ENCODE data around the gene TNFAIP8L1. TPM values are rescaled to one million over a fixed set of nuclear protein-coding genes. Genes with fewer than 3 reads are reported as not detected.
"Not testable (repeated sequence)": the region's sequence is repeated elsewhere in the genome, so short reads cannot be mapped to it uniquely, and the experiment has no call there.

TNFAIP8L1 gene
- 10 to 100 TPM; 25.9 to 31.3 TPM for total RNA-seq

DNA sequence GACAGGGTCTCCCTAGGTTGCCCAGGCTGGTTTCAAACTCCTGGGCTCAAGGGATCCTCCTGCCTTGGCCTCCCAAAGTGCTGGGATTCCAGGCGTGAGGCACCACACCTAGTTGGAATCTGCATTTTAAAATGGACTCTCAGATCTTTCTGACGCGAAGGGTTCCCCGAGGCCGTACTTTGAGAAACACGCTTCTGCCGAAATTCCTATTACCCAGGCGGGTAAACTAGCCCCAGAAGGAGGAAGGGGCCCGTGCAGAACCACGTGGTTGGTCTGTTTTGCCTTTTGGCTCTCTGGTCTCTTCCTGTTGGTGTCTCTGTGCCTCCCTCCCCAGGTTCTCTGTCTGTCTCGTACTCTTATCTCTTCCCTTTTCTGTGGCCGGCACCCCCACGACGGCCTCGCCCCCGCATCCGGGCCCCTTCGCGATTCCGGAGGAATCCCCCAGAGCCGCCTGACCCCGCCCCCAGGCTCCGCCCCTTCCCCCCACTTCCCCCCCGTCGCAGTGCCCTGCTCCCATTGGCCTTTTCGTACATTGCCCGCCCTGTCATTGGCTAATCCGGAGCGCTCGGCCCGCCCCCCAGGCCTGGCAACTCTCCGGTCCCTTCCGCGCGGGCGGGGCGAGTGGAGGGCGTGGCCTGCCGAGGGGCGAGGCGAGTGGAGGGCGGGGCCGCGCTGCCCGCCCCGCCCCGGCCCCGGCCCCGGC is at the start of gene TNFAIP8L1:
Gene TNFAIP8L1, plus strand, starts transcription at position 689 of the 703 bp plus-strand sequence. CDS start 12,354 bp downstream, outside the sequence.
- peak within 1 kb of the TSS; percentile 97 to 99 for H3K27ac Mint-ChIP-seq
- peaks cover 0 to 5% of the 10 kb centered on the region in 2 donors for H3K36me3 Mint-ChIP-seq
- DNase-seq (ENCODE audit: low spot score in 2 of 2) (peak; percentile 99 to 100), ATAC-seq (peak; percentile 88 to 92)
- H3K9me3 Mint-ChIP-seq: no peaks in the 10 kb centered on the region

DNA sequence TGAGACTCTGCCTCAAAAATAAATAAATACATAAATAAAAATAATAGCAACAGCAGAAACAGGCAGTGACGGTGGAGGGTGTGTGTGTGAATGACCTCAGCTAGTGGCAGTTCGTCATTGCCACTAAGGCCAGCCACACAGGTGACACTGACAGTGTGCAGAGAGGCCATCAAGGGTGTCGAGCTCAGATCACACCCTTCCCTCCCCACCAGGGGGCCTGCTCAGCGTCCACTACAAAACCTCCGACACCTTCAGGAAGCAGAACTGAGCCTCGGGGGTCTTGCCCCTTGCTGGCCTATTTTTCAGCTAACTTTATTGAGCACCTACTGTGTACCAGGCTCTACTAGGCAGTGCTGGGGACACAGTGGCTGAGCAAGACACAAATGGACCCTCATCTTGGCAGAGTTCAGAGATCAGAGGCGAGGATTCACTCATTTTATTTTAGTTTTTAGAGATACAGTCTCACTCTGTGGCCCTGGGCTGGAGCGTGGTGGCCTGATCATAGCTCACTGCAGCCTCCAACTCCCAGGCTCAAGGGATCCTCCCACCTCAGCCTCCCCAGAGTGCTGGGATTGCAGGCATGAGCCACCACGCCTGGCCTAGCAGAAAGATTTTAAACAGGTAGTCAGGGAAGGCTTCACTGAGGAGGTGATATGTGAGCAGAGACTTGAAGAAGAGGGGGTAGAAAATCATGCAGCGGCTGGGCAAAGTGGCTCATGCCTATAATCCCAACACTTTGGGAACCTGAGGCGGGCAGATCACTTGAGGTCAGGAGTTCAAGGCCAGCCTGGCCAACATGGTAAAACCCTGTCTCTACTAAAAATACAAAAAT is 49.5 kb upstream of the TNFAIP8L1 start:
- ATAC-seq (peak; percentile 47 to 76), DNase-seq (ENCODE audit: low spot score in 2 of 2) (no peak)
- no peaks in the 10 kb centered on the region for H3K36me3 Mint-ChIP-seq
- no peaks in the 10 kb centered on the region for H3K9me3 Mint-ChIP-seq
- no peak overlapping the region for H3K27ac Mint-ChIP-seq

DNA sequence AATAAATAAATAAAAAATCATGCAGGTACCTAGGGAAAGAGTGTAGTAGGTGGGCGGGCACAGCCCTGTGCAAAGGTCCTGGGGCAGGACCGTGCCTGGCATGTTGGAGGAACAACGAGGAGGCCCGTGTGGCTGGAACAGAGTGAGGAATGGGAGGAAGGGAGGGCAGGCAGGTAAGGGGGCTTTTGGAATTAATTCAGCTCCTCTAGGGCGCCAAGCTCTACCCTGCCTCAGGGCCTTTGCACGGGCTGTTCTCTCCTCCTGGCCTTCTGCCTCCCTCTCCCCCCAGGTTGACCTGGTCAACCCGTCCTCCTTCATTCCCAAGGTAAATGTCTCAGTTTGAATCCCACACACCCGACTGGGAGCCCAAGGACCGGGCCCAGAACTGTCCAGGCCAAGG is 48.8 kb upstream of the TNFAIP8L1 start:
- DNase-seq (ENCODE audit: low spot score in 2 of 2) (no peak), ATAC-seq (no peak)
- Mint-ChIP-seq H3K27ac (no peak overlapping the region), H3K9me3 (no peaks in the 10 kb centered on the region), H3K36me3 (no peaks in the 10 kb centered on the region)

DNA sequence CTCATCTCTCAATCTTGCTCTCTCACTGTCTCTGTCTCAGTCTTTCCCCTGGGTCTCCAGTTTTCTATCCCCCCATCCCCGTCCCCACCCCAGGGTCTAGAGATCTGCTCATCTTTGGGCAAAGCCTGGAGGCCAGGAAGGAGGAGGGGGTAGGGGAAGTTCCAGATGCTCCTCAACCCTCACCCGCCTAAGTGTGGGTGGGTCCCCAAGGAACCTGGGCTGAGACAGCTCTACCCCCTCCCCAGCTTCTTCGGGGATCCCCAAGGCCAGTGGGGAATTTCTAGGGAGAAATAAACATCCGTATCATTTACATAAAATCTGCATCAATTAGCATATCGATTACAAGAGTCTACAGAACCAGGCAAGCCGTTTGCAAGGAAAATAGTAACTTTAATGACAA is 48.0 kb upstream of the TNFAIP8L1 start:
- Mint-ChIP-seq H3K9me3 (no peaks in the 10 kb centered on the region), H3K27ac (no peak overlapping the region), H3K36me3 (no peaks in the 10 kb centered on the region)
- DNase-seq (ENCODE audit: low spot score in 2 of 2) (no peak), ATAC-seq (no peak)

DNA sequence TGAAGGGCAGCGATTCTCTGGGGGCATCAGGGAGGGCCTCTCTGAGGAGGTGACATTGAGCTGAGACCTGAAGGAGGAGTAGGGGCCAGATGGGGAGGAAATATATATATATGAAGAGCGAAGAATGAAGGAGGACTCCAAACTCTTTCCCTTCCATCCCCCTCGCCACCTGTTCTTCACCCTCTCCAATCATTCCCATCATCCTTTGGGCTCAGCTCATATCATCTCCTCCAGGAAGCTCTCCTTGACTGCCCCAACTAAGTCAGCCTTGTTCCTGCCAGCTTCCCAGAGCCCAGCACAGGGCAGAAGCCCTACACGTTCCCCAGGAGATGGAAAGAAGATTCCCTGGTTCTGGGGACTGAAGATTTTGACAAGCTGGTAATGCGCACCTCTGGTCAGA is 46.9 kb upstream of the TNFAIP8L1 start:
- ATAC-seq (no peak), DNase-seq (ENCODE audit: low spot score in 2 of 2) (no peak)
- Mint-ChIP-seq H3K9me3 (no peaks in the 10 kb centered on the region), H3K36me3 (no peaks in the 10 kb centered on the region), H3K27ac (no peak overlapping the region)

DNA sequence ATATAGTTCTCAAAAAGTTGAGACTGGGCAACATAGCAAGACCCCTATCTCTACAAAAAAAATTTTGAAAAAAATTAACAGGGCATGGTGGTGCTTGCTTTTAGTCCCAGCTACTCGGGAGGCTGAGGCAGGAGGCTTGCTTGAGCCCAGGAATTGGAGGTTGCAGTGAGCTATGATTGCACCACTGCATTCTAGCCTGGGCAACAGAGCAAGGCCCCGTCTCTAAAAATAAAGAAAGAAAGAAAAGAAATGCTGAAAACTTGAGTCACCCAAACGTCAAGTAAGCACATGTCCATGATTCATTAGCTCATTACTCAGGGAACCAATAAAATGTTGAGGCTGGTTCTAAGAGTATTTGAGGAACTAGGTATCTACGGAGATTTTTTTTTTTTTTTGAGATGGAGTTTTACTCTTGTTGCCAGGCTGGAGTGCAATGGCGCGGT is 45.9 kb upstream of the TNFAIP8L1 start:
- no peaks in the 10 kb centered on the region for H3K9me3 Mint-ChIP-seq
- H3K36me3 Mint-ChIP-seq: no peaks in the 10 kb centered on the region
- ATAC-seq (no peak), DNase-seq (ENCODE audit: low spot score in 2 of 2) (no peak)
- no peak overlapping the region for H3K27ac Mint-ChIP-seq

DNA sequence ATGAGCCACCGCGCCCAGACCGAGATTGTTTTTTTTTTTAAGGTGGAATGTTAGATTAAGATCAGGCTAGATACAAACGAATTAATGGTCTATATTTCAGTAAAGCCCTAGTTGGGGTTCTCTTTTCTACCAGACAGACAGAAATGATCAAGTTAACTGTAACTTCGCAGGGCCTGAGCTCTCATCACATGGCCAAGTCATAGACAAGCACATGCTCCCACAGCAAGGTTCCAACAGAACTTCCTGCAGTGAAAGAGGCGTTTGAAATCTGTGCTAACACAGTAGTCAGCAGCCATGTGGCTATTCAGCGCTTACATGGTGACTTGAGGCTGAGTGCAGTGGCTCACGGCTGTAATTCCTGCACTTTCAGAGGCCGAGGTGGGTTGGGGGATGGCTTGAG is 45.1 kb upstream of the TNFAIP8L1 start:
- no peak for DNase-seq (ENCODE audit: low spot score in 2 of 2)
- Mint-ChIP-seq H3K36me3 (no peaks in the 10 kb centered on the region), H3K27ac (no peak overlapping the region), H3K9me3 (no peaks in the 10 kb centered on the region)
- no peak for ATAC-seq

DNA sequence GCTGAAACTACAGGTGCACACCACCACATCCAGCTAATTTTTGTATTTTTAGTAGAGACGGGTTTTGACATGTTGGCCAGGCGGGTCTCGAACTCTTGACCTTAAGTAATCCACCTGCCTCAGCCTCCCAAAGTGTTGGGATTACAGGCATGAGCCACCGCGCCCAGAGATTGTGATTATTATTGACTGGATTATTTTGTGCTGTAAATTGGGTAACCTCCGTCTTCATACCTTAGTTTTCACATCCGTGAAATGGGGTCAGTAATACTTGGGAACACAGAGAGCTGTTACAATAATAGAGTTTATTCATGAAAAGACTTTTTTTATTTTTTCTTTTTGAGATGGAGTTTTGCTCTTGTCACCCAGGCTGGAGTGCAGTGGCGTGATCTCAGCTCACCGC is 44.2 kb upstream of the TNFAIP8L1 start:
- not testable (repeated sequence) for ATAC-seq; DNase-seq (ENCODE audit: low spot score in 2 of 2); H3K27ac Mint-ChIP-seq; H3K36me3 Mint-ChIP-seq; H3K9me3 Mint-ChIP-seq

DNA sequence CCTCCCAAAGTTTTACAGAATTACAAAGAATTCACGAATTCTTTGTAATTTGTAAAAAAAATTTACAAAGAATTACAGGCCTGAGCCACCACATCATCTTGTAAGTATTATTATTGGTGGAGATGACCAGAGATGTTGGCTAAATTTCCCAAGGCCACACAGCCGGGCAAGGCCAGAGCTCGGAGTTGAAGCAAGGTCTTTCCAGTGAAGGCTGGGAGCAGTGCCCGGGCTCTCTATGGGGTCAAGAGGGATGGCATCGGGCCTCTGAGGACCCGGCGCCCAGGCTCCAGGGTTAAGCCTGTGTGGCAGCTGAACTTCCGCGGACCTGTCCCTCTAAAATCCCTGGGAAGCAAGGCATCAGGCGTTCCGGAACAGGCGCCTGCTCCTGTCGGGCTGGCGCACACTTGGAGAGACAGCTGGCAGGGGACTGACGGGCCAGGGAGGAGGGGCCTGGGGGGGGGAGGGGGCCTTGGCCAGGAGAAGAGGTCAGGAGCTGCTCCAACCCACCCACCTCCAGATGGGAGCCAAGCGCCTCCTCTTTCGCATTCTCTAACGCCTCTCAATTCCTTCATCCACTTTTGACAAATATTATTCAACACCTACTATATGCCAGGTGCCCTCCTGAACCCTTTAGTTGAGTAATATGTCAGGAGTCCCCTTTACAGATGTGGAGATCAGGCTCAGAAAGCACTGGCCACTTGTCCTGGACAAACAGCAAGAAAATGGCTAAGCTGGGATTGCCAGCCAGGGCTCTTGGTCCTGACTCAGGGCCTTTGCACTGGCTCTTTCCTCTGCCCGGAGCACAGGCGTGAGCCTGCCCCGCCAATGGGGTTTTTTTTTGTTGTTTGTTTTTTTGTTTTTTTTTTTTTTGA is 43.0 kb upstream of the TNFAIP8L1 start:
- no peak overlapping the region for H3K27ac Mint-ChIP-seq
- no peaks in the 10 kb centered on the region for H3K9me3 Mint-ChIP-seq
- no peak for ATAC-seq
- no peaks in the 10 kb centered on the region for H3K36me3 Mint-ChIP-seq
- DNase-seq (ENCODE audit: low spot score in 2 of 2): no peak

DNA sequence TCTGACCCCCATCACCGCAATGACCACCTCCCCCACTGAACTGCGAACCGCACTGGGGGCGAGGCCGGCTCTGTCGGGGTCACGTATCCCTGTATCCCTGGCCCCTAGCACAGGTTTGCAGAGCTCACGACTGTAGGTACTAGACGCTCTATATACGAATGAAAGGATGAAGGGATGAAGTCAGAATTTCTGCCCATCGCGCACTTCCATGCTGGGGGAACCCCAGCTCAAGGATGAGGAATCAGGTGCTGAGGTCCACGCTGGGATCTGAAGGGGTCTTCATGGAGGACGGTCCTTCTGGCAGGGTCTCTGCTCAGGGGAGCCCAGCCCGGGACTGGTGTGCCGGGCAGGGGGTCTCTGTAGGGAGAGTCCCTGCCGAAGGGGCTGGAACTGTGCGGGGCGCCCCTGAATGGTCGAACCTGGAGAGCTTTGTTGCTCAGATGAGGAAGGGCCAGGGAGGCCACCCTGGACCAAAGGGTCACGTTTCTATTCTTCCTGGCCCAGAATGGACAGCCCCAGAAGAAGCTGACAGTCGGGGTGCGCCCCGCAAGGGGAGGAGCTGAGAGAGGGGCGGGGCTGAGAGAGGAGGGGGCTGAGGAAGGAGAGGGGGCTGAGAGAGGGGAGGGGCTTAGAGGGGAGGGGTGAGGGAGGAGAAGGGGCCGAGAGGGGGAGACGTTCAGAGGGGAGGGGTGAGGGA is 41.9 kb upstream of the TNFAIP8L1 start:
- Mint-ChIP-seq H3K27ac (no peak overlapping the region), H3K9me3 (no peaks in the 10 kb centered on the region), H3K36me3 (no peaks in the 10 kb centered on the region)
- ATAC-seq (peak in 1 of 2 donors; percentile 58), DNase-seq (ENCODE audit: low spot score in 2 of 2) (peak in 1 of 2 donors; percentile 42)

DNA sequence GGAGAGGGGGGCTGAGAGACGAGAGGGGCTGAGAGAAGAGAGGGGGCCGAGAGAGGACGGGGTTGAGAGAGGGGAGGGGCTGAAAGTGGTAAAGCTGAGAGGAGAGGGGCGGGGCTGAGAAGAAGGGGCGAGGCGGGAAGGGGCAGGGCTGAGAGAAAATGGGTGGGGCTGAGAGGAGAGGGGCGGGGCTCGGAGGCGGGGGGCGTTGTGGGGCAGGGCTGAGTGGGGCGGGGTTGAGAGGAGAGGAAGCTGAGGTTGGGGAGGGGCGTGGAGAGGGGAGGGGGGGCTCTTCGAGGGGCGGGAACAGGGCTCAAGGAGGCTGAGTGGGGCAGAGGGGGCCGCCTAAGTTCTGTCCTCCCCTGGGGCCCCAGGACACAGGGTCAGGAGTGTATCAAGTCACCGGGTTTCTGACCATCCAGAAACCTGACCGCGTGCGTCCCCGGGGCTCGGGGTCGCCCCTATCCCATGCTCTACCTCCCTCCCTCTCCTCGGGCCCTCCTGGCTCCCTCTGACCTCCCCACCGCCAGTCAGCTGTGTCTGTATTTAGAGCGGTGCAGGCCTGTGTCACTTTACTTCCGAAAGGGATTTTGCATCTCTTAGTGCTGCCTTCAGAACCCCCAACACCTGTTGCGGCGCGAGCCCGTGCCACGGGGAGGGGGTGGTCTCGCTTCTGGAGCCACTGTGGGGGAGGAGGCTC is 41.2 kb upstream of the TNFAIP8L1 start:
- Mint-ChIP-seq H3K27ac (no peak overlapping the region), H3K36me3 (no peaks in the 10 kb centered on the region), H3K9me3 (no peaks in the 10 kb centered on the region)
- DNase-seq (ENCODE audit: low spot score in 2 of 2) (peak in 1 of 2 donors; percentile 55), ATAC-seq (peak; percentile 24 to 77)

DNA sequence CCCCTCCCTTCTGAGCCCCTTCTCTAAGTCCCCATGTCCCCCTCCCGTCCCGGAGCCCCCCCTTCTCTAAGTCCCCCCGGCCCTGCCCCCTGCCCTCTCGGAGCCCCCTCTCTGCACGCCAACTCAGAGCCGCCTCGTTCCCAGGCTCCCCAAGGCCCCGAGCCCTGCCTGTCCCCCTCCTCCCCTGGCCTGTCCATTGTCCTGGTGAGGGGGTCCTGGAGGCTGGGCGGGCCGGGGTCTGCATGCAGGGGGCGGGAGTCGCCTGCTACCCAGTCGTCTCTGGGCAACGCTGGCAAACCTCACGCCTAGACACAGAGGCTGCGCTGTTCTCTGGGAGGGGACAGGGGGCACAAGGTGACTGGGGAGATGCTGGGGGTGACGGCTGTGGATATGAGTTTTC is 40.6 kb upstream of the TNFAIP8L1 start:
- DNase-seq (ENCODE audit: low spot score in 2 of 2) (no peak), ATAC-seq (peak in 1 of 2 donors; percentile 3)
- no peaks in the 10 kb centered on the region for H3K36me3 Mint-ChIP-seq
- no peak overlapping the region for H3K27ac Mint-ChIP-seq
- no peaks in the 10 kb centered on the region for H3K9me3 Mint-ChIP-seq

DNA sequence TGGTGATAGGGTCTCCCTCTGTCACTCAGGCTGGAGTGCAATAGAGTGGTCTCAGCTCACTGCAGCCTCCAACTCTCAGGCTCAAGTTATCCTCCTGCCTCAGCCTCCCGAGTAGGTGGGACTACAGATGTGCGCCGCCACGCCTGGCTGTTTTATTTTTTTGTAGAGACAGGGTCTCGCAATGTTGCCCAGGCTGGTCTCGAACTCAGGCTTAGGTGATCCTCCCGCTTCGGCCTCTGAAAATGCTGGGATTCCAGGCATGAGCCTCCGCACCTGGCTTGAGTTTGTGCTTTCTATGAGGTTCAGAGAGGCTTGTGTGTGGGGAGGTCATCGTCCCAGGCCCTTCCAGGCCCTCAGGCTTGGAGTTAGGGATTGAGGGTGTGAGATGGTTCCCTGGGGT is 39.2 kb upstream of the TNFAIP8L1 start:
- Mint-ChIP-seq H3K36me3 (no peaks in the 10 kb centered on the region), H3K27ac (no peak overlapping the region), H3K9me3 (no peaks in the 10 kb centered on the region)
- DNase-seq (ENCODE audit: low spot score in 2 of 2): no peak
- ATAC-seq: no peak

DNA sequence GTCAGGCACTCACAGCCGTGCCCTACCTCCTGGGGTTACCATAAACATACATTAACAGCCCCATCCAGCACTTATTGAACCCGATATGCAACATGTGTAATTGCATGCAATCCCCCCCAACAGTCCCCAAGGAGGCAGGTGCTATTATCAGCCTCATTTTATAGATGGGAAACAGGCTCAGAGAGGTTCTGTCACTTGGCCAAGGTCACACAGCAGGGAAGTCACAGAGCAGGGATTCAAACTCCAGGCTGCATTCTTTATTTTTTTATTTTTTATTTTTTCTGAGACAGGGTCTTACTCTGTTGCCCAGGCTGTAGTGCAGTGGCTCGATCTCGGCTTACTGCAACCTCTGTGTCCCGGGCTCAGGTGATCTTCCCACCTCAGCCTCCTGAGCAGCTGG is 38.4 kb upstream of the TNFAIP8L1 start:
- no peak overlapping the region for H3K27ac Mint-ChIP-seq
- no peaks in the 10 kb centered on the region for H3K9me3 Mint-ChIP-seq
- no peaks in the 10 kb centered on the region for H3K36me3 Mint-ChIP-seq
- no peak for ATAC-seq
- no peak for DNase-seq (ENCODE audit: low spot score in 2 of 2)

DNA sequence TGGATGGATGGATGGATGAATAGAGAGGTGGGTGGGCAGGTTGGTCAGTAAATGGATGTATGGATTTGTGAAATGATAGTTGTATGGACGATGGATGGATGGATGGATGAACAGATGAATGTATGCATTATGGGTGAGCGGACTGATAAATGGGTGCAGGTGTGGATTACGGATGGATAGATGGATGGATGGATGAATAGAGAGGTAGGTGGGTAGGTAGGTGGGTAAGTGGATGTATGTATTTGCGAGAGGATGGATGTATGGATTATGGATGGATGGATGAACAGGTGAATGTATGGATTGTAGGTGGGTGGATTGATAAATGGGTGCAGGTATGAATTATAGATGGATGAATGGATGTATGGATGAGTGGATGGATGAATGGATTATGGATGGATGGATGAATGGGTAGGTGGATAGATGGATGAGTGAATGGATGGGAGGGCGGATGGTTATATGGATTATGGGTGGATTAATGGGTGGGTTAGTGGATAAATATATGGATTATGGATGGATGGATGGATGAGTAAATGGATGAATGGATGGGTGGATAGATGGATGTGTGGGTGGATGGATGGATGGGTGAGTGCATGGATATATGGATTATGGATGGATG is 37.0 kb upstream of the TNFAIP8L1 start:
- Mint-ChIP-seq H3K9me3 (no peaks in the 10 kb centered on the region), H3K27ac (no peak overlapping the region), H3K36me3 (no peaks in the 10 kb centered on the region)
- DNase-seq (ENCODE audit: low spot score in 2 of 2): no peak
- no peak for ATAC-seq
